HG03064 (cell line): ENCODE results near the gene MYO5A.
A peak's percentile ranks its signal among the peaks of the same experiment; 100 is the strongest.
"Not testable (repeated sequence)": the region's sequence is repeated elsewhere in the genome, so short reads cannot be mapped to it uniquely, and the experiment has no call there.

Experiments used
- ATAC-seq: cut with Tn5 transposase; IDR thresholded peaks from one replicate; pipeline ENCODE4 v1.9.1; 2021; ENCODE audit warnings: low read depth; ENCODE audit not compliant: unreplicated experiment

Gene MYO5A

DNA sequence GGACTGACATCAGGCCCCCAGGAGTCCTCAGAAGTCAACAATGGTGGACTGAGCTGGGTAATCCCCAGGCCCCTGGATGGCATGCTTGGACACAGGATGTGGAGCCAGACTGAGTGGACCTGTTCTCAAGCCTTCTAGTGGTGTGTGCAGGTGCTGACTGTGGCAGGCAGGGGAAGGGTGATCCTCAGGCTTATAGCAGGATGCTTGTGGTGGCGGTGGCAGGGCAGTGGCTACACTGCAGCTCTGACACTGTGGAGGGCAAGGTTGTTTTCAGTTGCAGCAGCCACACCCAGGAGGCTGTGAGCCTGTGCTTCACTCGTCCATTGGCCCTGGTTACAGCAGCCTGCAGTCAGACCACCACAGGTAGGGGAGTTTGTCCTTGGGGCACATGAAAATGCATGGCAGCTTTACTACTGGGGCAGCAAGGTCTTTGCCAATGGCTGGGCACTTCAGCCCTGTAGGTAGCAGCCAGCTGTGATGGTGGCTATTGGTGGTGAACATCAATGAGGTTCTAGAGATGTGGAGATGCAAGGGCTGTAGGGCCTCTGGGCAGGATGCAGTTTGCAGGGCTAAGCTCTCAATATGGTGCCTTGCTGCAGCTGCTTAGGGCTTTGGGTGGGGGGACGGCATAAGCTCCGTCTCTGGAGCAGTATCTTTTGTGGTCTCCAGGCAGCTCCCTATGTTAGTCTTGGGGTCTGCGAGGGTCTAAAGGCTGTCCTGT is 17.5 kb upstream of the MYO5A start:
- no peak for ATAC-seq

DNA sequence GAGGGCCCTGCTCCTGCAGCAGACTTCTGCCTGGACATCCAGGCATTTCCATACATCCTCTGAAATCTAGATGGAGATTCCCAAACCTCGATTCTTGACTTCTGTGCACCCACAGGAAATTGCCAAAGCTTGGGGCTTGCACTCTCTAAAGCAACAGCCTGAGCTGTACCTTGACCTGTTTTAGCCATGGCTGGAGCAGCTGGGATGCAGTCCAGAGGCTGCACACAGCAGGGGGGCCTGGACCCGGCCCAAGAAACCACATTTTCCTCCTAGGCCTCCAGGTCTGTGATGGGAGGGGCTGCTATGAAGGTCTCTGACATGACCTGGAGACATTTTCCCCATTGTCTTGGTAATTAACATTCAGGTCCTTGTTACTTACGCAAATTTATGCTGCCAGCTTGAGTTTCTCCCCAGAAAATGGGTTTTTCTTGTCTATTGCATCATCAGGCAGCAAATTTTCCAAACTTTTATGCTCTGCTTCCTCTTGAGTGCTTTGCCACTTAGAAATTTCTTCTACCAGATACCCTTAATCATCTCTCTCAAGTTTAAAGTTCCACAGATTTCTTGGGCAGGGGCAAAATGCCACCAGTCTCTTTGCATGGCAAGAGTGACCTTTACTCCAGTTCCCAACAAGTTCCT is 11.8 kb upstream of the MYO5A start:
- no peak for ATAC-seq

DNA sequence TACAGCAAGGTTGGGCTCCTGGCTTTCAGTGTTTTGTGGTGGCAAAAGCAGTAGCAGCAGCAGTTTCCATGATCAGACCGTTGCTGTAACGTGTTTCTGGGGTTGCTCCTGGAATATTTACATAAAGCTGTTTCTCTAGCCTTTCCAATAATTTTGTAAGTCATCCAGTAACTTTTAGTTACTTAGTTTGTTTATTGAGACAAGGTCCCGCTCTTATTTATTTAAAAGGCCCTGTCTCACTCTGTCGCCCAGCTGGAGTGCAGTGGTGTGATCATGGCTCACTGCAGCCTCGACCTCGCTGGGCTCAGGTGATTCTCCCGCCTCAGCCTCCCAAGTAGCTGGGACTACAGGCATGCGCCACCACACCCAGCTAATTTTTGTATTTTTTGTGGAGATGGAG is 8.8 kb upstream of the MYO5A start:
- ATAC-seq: no peak

DNA sequence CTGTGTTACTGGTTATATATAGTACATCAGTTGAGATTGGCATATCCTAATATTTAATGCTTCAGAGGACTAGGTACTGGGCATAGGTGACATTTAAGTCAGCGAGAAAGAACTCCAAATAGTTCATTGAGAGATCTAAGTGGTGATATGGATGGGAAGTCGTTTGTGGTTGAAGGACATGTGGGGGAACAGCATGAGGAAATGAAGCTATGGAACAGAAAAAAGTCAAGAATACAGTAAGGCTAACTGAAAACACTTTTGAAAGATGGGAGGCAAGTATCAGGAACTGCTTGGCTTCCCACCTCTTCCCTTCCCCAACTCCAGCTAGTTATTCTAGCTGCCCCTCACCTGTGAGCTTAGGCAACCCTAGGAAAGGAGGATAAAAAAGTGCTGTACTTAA is 3.7 kb upstream of the MYO5A start:
- no peak for ATAC-seq

DNA sequence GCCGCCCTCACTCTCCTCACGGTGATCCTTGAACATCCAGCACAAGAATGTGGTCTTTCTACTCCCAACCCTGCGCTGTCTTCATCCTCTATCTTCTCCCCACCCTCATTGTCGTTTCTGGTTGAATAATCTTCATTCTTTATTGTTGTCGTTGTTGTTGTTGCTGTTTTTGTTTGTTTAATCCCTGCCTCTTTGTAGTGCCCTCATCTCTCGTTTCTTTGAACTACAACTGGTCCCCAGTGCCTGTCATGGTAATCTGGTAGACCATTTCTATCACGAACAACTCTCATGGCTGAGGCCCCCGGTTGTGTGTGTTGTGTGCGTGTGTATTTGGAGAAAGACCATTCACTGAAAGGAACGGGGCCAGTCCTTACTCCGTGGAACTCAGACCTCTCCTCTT is 1.3 kb upstream of the MYO5A start:
- ATAC-seq: no peak

DNA sequence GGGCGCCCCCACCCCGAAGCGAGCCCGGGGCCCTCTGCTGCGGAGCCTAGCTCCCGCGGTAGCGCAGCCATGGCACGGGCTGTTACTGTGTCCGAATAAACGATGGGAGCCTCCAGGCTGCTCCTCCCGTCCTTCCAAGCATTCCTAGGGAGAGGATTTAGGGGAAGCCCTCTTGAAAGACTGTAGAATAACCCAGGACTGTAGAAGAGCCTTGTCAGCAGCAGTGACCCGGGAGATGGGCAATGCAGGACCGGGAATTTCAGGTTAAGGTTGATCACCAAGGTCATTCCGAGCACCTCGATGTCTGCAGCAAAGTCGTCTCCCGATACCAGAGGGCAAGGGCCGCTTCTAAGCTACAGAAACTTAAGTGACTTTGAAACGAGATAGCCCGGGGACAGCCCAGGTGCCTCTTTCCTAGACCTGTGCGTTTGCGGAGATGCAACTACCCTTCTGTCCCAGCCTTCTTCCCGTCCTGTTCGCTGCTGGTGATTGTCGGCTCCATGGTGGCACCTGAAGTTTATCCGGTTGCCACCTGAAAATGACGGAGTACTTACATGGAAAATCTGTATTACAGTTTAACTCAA is 753 bp upstream of the MYO5A start:
- peak; percentile 11 for ATAC-seq

DNA sequence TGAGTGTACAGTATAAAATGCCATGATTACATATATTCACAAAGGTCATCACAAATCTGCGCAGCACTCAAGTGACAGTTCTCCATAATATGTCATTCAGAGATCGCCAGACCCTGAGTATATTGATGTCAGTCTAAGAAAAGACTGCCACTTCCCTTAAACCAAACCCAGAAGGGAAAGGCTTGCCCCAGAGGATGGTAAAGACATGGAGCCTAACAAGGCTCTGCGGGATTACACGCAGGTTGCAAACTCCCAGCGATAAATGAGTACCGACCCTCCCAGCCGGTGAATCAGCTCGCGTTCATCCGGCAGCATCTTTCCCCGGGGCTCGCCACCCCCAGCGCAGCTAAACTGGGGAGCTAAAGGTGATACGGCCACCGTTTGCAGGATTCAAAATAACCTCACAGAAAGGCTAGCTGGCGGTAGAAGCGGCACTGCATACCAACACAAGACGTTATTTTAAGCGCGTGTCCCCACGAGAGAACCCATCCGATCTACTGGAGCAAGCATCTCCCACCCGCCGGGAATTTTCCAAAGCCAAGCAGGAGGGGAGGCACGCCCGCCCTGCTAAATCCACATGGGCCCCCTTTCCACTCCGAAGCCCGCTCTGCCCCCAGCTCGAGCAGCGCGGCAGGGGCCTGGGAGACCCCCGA is 643 bp downstream of the MYO5A start:
- ATAC-seq: no peak

DNA sequence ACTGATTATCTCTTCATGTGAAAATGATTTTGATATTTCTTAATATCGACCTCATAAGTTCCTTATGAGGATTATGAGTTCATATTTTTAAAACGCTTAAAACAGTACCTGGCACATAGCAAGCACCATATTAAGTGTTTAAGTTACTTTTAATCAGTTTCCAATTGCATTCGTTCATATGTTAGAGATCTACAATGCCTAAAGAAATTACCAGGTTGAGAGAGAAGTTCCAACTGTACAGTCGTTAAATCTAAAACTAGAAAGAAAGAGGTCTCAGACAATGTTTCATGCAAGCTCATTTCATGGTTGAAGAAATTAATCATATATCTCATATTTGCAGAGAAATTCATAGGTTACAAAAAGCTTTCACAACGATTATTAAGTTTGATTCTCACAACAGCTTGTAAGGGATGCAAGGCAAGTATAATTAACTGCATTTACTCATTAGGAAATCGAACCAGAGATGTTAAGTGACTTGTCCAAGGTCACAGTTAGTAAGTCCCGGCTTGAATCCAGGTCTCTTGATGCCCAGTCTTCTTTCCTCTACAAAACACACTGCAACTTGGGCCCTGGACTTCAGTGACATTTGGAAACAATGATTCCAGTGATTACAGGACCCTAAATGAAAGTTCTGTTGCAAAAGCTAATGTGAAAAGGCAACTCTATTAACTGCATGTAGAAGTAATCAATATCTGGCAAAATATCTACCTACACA is 1.3 kb downstream of the MYO5A start:
- ATAC-seq: no peak

DNA sequence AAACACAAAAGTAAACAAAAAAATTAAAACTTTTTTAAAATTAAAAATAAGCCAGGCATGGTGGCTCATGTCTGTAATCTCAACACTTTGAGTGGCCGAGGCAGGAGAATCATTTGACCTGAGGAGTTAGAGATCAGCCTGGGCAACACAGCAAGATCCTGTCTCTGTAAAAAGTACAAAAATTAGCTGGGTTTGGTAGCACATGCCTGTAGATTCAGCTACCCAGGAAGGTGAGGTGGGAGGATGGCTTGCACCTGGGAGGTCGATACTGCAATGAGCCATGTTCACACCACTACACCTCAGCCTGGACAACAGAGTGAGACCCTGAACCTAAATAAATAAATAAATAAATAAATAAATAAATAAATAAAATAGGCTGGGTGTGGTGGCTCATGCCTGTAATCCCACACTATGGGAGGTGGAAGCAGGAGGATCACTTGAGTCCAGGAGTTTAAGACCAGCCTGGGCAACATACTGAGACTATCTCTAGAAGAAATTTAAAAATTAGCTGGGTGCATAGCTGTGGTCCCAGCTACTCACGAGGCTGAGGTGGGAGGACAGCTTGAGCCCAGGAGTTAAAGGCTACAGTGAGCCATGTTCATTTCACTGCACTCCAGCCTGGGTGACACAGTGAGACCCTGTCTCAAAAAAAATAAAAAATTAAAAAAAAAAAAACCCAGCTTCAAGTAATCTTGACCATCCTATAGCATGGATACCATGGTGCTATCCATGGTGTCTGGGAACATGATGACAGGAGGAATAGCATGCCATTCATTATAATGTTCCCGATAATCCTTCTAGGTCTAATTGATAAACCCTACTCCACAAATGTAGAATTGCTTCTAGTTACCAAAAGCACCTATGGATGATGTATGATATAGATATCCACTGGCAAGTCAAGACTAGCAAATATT is 4.2 kb downstream of the MYO5A start:
- ATAC-seq: no peak

DNA sequence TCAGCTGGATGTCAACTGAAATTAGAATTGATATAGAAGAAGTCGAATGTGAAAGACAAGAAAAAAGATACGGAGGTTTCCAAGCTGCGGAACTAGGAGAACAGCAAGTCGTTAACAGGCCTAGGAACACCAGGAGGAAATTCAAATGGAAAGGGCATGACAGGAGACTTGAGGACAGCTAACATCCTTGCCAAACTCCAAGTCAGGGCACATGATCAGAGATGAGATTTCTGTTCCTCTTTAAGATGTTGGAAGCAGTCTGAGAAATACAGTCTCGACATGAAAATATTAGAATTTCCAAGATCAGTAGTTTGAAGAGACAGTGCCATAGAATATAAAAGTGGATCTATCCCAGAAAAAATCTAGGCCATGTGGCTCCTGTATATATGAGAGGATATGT is 5.0 kb downstream of the MYO5A start:
- ATAC-seq: no peak

DNA sequence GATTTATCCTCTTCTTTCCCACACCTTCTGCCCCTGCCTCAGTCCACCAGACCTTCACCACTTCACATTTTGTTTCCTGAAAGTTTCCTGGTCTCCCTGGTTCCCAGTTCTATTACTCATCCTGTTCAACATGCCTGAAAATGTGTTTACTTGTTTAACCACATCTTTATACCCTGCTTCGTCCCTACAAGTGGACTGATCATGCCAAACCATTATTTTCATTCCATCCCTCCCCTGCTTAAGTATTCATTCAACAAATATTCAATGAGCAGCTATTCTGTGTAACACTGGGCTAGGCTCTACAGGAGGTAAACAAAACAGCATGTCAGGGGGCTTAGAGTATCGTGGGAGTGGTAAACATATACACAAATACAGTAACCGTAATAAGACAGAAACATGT is 5.5 kb downstream of the MYO5A start:
- ATAC-seq: no peak

DNA sequence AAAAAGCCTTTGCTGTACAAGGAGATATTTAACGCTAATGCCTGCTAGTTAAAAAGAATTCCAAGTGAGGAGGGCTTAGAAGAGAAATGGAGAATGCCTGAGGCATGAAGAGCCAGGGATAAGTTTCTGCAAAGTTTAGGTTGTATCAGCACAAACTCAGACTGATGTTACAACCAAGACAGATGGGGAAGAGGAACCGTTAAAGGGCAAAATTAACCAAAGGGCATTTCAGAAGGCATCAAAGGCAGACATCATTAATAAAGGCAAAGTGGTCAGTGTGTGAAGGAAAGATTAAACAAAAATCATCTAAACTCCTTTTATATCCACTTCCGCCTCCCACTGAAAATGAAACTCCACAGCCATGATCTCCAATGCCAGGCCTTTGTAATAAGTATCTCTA is 7.0 kb downstream of the MYO5A start:
- ATAC-seq: no peak

DNA sequence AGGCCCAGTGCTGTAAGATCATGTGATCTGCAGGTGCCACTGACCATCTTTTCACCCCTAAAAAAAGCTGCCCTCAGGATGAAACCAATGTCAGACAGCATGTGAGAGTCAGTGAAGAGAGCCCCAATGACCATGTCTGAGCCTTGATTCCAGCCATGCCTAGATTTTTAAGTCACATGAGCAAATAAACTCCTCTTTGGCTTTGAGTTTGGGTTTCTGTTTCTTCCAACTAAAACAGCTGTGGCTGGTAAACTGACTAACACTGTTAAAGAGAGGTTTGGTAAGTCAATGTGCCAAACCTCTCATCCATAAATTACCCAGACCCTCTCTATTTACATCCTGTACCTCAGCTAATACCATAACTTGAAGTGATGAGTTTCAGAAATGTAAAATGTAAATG is 8.3 kb downstream of the MYO5A start:
- no peak for ATAC-seq

DNA sequence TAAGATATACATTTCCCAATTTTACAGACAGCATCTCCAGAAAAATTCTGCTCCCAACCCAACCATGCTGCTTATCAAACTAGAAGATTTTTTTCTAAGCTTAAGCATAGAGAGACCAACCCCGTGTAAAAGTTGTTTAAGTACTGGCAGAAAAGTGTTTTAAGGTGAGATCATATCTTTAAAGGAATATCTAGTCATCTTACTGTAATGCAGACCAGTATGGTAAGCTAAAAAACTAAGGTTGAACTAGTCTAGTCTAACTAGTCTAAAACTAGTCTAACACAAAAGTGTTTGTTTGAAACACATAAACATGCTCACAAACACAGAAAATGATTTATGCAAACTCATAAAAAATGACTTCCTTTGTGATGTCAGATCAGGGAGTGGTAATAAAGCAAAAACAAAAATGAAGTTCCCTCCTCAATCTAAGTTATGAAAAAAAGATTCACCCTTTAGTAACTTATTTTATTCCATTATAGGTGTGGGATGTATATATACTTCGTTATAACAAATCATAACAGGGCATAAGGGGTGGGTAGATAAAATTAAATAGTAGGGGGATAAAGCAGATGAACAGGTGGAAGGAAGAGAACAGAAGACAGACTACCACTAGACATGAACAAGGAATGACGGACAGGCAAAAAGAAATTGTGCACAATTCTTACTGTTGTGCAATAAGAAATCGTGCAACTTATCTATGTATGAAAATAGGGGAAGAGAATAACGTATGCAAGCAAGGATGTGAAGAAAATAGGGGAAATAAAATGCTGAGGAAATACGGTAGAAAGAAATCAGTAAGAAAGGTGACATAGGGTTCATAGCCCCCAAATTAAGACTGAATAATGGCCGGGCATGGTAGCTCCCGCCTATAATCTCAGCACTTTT is 10.0 kb downstream of the MYO5A start:
- ATAC-seq: no peak

DNA sequence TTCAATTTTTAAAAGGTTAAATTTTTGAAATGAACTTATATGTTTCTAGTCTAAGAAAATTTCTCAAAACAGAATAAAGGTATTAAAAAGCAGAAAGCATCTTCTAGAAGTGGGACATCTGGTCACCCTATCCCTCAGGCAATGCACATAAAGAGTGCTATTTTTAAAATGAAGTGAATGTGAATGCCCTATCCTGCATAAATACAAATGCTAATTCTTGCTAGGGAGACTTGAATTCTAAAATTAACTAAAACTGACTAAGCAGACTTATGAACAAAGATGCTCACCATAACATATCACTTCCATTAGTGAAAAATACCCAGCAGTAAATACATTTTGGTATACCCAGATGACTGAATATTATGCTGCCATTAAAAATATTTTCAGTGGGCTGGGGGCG is 11.7 kb downstream of the MYO5A start:
- no peak for ATAC-seq

DNA sequence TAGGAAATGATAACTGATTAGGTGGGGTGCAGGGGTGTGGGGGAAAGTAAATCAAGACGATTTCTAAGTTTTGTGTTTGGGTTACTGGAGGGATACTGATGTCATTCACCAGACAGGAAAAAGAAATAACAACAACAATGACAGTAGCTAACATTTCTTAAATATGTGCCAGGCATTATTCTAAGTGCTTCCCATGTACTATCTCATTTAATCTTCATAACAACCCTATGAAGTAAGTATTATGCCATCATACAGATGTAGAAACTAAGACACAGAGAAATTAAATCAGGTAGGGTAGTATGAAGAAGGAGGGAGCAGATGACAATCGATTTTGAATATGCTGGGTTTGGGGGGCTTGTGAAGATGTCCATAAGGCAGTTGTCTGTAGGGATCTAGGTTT is 13.3 kb downstream of the MYO5A start:
- no peak for ATAC-seq

DNA sequence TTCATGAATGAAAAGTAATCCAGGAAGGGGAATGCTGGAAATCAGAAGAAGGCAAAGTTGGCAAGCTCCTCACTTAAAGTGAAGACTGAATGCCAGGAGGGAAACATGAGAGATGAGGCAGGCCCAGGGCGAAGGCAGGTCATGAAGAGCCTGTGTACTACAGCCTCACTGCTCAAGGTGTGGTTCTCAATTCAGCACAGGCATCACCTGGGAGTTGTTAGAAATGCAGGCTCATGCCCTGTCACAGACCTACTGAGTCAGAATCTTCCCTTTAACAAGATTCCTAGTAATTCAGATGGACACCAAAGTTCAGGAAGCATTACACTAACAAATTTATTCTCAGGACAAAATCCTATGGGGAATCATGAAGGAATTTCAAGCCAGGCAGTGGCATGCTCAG is 14.2 kb downstream of the MYO5A start:
- no peak for ATAC-seq

DNA sequence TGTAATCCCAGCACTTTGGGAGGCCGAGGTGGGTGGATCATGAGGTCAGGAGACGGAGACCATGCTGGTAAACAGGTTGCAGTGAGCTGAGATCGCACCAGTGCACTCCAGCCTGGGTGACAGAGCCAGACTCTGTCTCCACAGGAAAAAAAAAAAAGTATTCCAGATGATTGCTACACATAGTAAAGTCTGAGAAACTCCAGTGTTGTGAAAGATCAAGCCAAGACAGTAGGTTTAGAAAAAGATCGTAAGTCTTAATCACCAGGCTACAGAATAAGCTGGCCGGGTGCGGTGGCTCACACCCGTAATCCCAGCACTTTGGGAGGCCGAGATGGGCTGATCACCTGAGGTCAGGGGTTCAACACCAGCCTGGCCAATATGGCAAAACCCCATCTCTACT is 15.8 kb downstream of the MYO5A start:
- not testable (repeated sequence) for ATAC-seq

DNA sequence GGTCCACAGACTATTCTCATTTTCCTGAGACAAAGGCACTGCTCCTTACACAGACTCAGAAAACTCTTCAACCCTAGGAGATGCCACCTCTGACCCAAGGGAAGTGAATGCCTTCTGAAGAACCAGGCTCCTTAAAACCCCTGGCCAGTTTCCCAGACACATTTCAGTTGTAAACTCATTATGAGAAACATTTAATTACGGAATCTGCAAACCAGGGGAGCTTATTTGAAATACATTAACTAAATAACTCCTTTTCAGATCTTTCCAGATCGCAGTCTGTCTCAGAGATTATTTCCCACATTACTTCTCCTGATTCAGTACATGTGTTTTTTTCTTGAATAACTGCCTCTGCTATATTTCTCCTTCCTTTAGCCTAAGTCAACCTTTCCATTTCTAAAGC is 17.6 kb downstream of the MYO5A start:
- ATAC-seq: no peak
